ENCODE results near the gene FLRT1.
A peak's percentile ranks its signal among the peaks of the same experiment; 100 is the strongest.

Gene FLRT1

GRCh38 chr11:64006398-64006797 lies 29.3 kb upstream of the FLRT1 start:
- no peak for DNase-seq (ENCODE audit: low spot score)

GRCh38 chr11:64007160-64007628 lies 28.5 kb upstream of the FLRT1 start:
- DNase-seq (ENCODE audit: low spot score), result peak; percentile 59

DNA sequence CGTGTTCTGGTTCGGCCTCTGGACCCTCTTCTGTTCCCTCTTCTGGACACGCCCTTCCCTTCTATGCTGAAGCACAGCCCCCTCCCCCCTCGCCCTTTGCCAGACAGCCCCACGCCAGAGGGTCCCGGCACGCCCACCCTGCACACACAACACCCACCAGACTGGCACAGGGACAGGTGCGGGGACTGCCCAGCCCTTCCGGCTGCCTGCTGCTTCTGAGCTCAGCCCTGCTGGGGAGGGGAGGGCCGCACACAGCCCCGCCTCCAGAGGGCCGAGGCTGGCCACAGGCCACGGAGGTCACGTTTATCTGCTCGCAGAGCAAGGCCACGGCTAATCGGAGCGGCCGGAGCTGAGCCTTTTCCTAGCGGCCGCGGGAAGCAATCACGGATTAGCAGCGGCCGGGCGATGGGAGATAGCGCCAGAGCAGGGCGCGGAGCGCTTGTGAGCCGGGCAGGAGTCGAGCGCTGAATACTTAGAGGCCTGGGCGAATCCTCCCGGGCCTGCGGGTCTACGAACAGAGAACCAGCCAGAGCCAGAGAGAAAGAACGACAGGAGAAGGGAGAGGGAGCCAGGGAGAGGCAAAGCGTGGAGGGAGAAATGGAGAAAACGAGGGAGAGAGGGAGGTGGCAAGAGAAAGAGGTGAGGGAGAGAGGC lies 28.0 kb upstream of the FLRT1 start:
- DNase-seq (ENCODE audit: low spot score), result peak; percentile 97

- no peak for DNase-seq (ENCODE audit: low spot score)
These were observed 27.3 kb upstream of the FLRT1 start for GRCh38 chr11:64008283-64008913.

DNA sequence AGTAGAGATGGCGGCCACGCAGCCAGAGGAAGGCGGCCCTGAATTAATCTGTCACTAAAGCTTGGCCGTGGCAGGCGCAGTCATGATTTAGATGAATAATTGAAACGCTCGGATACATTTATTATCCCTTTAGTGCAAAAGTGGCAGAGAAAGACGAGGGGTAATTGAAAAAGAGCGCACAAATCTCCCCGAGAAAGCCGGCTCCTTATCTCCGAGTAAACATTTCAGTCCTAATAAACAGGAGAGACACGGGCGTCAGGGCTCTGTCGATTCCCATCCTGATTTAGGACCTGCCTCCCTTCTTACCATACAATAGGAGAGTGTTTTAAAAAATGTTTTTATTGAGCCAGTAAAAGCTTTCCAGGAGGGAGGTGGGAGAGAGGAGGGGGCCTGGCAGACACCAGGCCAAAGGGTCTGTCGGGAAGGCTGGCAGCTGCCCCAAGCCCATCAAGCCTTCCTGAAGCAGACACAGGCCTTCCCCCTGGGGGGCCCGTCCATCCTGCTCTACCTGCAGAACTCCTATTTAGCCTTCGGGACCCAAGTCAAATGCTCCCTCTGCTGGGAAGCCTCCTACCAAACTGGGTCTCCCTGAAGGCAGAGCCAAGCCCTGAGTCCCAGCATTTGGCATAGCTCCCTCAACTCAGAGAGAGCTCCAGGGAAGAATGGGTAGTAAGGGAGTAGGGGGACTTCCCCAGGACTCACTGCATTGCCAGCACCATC lies 26.7 kb upstream of the FLRT1 start:
- no peak for DNase-seq (ENCODE audit: low spot score)

DNA sequence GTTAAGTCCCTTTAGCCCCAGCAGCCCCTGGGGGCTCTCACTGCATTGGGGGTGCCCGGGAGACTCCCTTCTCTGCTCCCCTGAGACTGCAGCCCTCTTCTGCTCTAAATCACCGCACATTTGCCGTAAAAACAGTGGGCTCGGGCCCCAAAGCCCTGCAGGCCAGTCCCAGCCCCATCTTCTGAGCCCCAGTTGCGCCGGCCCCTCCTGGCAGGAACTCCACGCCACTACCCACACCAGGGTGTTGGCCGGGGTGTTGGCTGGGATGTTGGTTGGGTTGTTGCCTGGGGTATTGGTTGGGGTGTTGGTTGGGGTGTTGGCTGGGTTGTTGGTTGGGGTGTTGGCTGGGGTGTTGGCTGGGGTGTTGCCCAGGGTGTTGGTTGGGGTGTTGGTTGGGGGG lies 26.0 kb upstream of the FLRT1 start:
- no peak for DNase-seq (ENCODE audit: low spot score)

DNA sequence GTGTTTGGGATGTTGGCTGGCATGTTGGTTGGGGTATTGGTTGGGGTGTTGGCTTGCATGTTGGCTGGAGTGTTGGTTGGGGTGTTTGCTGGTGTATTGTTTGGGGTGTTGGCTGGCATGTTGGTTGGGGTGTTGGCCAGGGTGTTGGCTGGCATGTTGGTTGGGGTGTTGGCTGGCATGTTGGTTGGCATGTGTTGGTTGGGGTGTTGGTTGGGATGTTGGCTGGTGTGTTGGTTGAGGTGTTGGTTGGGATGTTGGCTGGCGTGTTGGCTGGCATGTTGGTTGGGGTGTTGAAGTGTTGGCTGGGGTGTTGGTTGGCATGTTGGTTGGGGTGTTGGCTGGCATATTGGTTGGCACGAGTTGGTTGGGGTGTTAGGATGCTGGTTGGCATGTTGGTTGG lies 24.9 kb upstream of the FLRT1 start:
- no peak for DNase-seq (ENCODE audit: low spot score)

DNA sequence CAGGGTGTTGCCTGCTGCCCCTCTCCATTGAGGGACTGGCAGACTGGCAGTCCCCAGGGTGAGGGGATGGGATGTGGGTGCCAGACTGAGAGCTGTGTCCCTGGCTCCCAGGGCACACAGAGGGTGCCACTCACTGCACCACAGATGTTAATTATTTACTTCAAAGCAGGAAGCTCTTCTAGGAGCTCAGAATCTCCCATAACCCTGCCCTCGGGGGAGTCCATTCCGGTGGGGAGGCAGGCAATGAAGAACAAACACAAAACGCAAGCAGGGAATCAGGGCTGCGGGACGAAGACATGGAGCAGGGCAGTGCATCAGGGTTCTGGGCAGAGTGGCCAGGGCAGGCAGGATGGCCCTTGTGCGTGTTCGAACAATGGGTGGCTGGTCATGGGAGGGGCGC lies 24.4 kb upstream of the FLRT1 start:
- no peak for DNase-seq (ENCODE audit: low spot score)

GRCh38 chr11:64013141-64013896 lies 22.4 kb upstream of the FLRT1 start:
- DNase-seq (ENCODE audit: low spot score), result no peak

DNA sequence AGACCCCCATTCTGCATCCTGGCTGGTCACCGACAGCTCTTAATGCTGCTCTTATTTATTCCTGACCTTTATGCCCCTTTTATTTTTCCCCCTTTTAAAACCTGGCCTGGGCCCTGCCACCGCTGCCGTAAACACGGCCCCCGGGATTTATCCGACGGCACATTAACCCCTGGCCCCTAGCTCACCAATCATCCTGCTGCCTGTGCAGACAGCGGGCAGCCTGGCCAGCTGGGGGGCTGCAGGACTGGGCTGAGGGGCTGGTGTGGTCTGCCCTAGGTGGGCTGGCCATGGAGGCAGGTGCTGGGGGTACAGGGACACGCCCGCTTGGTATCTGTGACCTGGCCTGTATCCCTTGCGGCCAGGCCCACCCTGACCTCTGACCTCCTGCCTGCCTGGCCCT lies 21.4 kb upstream of the FLRT1 start:
- no peak for DNase-seq (ENCODE audit: low spot score)

GRCh38 chr11:64015510-64015909 lies 20.2 kb upstream of the FLRT1 start:
- no peak for DNase-seq (ENCODE audit: low spot score)

DNA sequence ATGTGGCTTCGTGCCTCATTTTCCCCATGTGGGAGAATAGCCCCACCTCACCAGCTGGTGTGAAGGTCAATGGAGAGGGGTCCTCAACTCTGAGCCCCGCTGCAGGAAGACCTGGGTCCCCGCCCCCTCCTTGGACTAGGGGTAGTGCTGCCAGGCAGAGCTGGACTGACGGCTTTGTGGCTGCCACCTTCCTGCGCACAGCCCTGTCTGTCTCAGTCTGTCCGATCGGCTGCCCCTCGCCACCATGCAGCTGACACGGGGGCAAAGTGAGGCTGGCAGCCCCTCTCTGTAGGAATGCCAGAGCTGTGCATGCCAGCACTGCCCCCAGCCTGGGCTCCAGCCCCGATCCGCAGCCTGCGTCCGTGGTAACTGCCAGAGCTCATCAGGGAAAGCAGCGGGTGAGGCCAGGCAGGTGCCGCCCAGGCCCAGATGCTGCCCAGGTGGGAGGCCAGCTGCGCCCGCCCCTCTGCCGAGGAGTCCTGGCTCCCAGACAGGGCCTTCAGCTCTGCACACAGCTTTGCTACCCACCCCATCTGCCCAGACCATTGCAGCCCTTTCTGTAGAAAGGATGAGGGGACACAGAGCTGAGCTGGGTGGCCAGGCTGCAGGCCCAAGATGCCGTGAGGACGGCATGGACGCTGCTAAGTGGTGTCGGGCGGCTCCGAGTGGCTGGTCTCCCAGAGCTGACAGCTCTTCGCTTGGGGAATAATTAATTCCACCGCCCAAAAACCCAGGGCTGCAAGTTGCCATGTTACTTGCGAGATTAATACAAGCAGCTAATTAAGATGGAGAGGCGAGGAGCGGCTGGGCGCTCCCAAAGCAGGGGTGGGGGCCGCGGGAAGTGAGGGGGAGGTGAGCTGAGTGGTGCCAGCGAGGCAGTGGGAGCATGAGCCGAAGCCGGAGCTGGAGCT lies 19.5 kb upstream of the FLRT1 start:
- DNase-seq (ENCODE audit: low spot score), result no peak

DNA sequence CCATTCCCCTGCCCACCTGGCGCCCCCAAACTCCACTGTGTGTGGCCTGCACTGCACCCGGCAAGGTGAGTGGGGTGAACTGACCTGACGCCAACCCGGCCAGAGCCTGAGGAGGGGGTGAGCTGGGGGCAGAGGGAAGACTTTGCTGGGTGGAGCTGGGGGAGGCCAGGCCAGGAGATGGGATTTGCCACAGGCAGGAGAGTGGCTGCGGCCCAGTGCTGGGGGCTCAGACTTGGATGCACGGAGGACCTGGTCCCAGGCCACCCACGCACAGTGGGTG lies 17.8 kb upstream of the FLRT1 start:
- DNase-seq (ENCODE audit: low spot score), result no peak

- no peak for DNase-seq (ENCODE audit: low spot score)
These were observed 17.4 kb upstream of the FLRT1 start for GRCh38 chr11:64018310-64018709.

DNA sequence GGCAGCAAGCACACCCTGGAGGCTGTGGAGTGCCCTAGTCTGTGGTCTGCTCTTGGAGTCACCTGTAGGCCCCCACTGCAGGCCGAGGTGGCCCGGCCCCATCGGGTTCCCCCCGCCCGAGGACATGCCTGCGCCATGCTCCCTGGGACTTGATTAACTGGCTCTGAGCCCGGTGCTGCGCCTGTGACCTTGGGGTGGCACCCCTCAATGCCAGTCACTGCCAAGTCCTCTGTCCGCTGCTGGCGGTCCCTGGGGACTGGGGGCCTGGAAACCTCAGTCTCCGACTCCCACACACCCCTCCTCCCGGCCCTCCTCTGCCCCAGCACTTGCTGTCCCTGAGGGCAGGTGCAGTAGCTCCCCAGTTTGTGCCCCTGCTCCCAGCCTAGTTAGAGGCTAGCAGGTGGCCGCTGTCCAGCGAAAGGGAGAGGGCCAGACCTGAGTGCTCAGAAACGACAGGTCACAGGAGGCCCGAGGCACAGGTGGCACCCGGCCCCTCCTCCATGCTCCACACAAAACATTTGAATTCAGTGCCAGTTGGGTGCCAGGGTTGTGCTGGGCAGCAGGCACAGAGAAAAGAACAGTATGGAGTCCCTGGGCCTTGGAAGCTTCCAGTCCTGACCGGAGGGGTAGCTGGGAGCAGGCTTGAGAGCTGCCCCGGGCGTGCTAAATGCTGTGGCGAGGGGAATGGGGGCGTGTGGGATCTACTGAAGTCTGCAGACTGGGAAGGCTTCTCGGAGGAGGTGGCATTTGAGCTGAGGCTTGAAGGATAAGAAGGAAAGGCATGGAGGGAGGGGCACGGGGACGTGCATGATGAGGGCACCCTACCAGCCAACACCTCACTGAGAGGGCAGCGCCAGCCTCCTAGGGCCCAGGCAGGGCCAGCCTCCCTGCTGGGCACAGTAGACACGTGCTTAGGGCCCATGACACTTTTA lies 16.4 kb upstream of the FLRT1 start:
- DNase-seq (ENCODE audit: low spot score), result no peak

- DNase-seq (ENCODE audit: low spot score), result no peak
These were observed 14.6 kb upstream of the FLRT1 start for GRCh38 chr11:64020976-64021756.

- DNase-seq (ENCODE audit: low spot score), result no peak
These were observed 14.0 kb upstream of the FLRT1 start for GRCh38 chr11:64021757-64022093.

DNA sequence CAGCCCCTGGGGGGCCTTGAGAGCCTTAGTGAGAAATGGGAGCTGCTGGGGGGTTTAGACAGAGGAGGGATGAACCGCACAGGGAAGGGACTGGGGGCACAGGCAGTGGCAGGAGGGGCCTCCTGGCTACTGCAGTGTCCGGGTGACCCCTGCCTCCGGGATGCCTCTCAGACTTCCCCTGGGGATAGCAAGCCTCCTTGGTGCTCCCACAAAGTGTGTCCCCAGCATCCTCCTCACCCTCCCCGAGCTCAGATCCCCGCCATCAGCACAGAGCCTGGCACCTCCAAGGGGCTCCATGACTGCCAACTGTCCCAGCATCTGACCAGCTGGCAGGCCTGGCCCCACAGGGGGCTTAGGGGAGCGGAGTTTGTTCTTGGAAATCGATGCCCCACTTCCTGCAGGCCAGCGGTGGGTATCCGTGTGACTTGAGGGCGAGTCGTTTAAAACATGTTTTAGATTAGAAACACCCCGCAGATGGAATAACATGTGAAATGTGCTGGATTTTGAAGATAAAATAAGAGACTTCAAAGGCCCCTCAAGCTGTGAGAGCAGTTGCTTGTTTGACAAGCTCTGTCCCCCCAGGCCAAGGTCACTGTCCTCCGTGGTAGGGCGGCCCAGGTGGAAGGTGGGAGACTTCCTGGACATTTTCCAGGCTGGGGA lies 13.5 kb upstream of the FLRT1 start:
- no peak for DNase-seq (ENCODE audit: low spot score)

Measured in HuH-7.5 (cell line).